ENCODE data around the gene ANKRD49. TPM values are rescaled to one million over a fixed set of nuclear protein-coding genes. Genes with fewer than 3 reads are reported as not detected.

ANKRD49 gene
- total and polyA plus RNA-seq, 10 of the 15 experiments (the other 5 are each of a cell fraction or from before 2014, with no cell fraction given) = 19.2 to 46.6 (median 33.6) TPM

DNA sequence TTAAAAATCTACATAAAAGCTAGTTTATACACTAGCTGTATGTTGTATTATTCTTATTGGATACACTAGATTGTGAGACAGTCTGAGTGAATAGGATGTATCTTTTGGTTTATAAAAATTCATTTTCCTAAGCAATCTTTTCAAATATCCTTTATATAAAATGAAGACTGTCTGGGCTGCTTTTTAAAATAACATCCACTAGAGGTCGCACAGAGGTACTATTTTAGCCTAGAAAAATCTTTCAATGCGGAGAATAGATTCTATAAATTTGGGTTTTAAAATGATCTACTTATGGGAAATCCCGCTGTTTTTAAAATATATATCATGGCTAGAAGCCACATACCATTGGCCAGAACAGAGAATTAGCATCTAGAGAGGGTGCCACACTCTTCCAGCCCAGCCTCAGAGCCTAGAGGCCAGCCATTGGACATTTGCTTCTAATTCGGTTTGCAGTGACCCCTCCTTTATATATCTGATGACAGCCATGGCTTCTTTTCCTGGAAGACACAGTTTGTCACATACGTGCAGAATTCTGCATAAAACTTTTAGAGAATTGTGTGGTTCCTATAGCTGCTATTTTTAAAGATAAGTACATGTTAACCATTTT is 25.8 kb downstream of the ANKRD49 start (continued):
- TF ChIP-seq SMC3 (IDR thresholded peaks at IDR 0.05; ENCODE audit: borderline replicate concordance, low read length) (peak; percentile 48; the same call in 1 of the 2 replicates), RAD21 (IDR thresholded peaks at IDR 0.05; ENCODE audit: insufficient read depth, low read depth, low read length) (peak; percentile 73), RB1 (IDR thresholded peaks at IDR 0.05; ENCODE audit: borderline replicate concordance) (no peak), SRF (IDR thresholded peaks at IDR 0.05; ENCODE audit: low read depth in 2 of 2, low read length in 2 of 2) (no peak)

DNA sequence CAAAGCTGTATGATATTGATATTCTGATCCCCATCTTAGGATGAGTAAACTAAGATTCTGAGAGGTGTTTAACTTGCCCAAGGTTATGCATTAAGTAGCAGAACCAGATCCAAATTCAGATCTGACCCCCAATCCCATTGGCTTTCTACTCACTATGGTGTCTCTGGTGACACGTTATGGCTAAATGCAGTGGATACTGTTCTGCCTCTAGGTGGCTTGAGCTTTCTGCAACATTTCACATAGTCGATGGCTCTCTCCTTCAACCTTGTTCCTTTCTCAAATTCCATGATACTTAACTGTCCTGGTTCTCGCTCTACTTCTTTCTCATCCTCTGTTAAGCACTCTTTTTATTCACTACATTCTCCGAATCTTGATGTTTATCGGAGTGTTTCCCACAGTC is 27.9 kb downstream of the ANKRD49 start:
- intact Hi-C loops (cut with micrococcal nuclease; ENCODE audit: unreplicated experiment) (loop anchor here (1.0 kb wide), 1 partner anchor 77 kb away; no protein-coding TSS in a partner anchor), in situ Hi-C loops (cut with MboI) (loop anchor here (5.0 kb wide), 1 partner anchor 76 kb away; no protein-coding TSS in a partner anchor)
- POLR2A ChIA-PET = interaction anchor here (0.5 to 1.5 kb wide), 4 partner anchors 20 to 81 kb away, joined by 3 to 13 read pairs (median 4); no protein-coding TSS in a partner anchor
- TF ChIP-seq ZNF592 (IDR thresholded peaks at IDR 0.05) (no peak), RAD21 (IDR thresholded peaks at IDR 0.05; ENCODE audit: insufficient read depth, low read depth, low read length) (peak; percentile 35; the same call in 1 of the 2 replicates), MTA2 (IDR thresholded peaks at IDR 0.05; ENCODE audit: low read depth) (no peak), ETV6 (conservative IDR thresholded peaks at IDR 0.05 in 1 of 2, IDR thresholded peaks at IDR 0.05 in 1 of 2; ENCODE audit: borderline replicate concordance in 1 of 2, low read depth in 1 of 2) (no peak), CREB1 (IDR thresholded peaks at IDR 0.05; ENCODE audit: low read depth) (no peak), ZZZ3 (IDR thresholded peaks at IDR 0.05; ENCODE audit: control insufficient read depth, insufficient read length, low read depth) (no peak)
- TF ChIP-seq, protein P1, sequence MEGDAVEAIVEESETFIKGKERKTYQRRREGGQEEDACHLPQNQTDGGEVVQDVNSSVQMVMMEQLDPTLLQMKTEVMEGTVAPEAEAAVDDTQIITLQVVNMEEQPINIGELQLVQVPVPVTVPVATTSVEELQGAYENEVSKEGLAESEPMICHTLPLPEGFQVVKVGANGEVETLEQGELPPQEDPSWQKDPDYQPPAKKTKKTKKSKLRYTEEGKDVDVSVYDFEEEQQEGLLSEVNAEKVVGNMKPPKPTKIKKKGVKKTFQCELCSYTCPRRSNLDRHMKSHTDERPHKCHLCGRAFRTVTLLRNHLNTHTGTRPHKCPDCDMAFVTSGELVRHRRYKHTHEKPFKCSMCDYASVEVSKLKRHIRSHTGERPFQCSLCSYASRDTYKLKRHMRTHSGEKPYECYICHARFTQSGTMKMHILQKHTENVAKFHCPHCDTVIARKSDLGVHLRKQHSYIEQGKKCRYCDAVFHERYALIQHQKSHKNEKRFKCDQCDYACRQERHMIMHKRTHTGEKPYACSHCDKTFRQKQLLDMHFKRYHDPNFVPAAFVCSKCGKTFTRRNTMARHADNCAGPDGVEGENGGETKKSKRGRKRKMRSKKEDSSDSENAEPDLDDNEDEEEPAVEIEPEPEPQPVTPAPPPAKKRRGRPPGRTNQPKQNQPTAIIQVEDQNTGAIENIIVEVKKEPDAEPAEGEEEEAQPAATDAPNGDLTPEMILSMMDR (IDR thresholded peaks at IDR 0.05 in 2 of 3, conservative IDR thresholded peaks at IDR 0.05 in 1 of 3; ENCODE audit: control insufficient read depth in 2 of 3, extremely low read depth in 1 of 3, insufficient read depth in 1 of 3, low read depth in 3 of 3, low read length in 3 of 3) = peak; percentile 36 to 57 (median 47); a peak in 5 of 6 replicates
- BruUV-seq (replicated peaks) = no TSS peak
- Histone ChIP-seq H3K9ac (ENCODE audit: control insufficient read depth, insufficient read depth, low read length) (no peak overlapping the region), H3K27ac (ENCODE audit: control insufficient read depth, insufficient read depth) (no peak overlapping the region), H2AFZ (ENCODE audit: control insufficient read depth, low read depth, low read length) (no peak overlapping the region), H3K4me1 (ENCODE audit: control insufficient read depth, insufficient read depth, low read length) (no peaks in the 10 kb centered on the region; the same call in 1 of the 2 replicates), H3K4me3 (no peak overlapping the region), H3K36me3 (ENCODE audit: control insufficient read depth in 2 of 2, insufficient read depth in 2 of 2, low read length in 1 of 2) (no peaks in the 10 kb centered on the region), H3K9me3 (replicated peaks; ENCODE audit: control insufficient read depth, insufficient read depth, low read length) (no peaks in the 10 kb centered on the region), H4K20me1 (ENCODE audit: control insufficient read depth, insufficient read depth) (no peaks in the 10 kb centered on the region), H3K27me3 (replicated peaks in 1 of 2; ENCODE audit: control insufficient read depth in 2 of 2, insufficient read depth in 2 of 2, low read length in 1 of 2) (no peaks in the 10 kb centered on the region), H3K79me2 (ENCODE audit: control insufficient read depth, insufficient read depth, low read length) (no peaks in the 10 kb centered on the region), H3K4me2 (ENCODE audit: control insufficient read depth, insufficient read depth) (no peak overlapping the region)
- SMC1A ChIA-PET (ENCODE audit: uncharacterized antibody, unreplicated experiment) = interaction anchor here (0.9 to 13.5 kb wide), 6 partner anchors 9 to 82 kb away, joined by 5 to 216 read pairs (median 80); no protein-coding TSS in a partner anchor
- FAIRE-seq (no peak), DNase-seq (ENCODE audit: low read depth, low spot score) (no peak), ATAC-seq (peak; percentile 85)
- RAD21 ChIA-PET (ENCODE audit: unreplicated experiment) = interaction anchor here (1.2 to 6.5 kb wide), 7 partner anchors 24 to 82 kb away, joined by 3 to 121 read pairs (median 5); no protein-coding TSS in a partner anchor
- 37% methylated on average over 4 of the region's 5 CpGs for WGBS (ENCODE audit: insufficient coverage, insufficient replicate concordance, low lambda C conversion rate, missing lambda C conversion rate)
- CTCF ChIA-PET = interaction anchor here (0.7 to 15.7 kb wide), 16 partner anchors 8 to 338 kb away, joined by 3 to 337 read pairs (median 6); partner anchors contain the start of gene C11orf97

Measured in GM12878 (cell line).